ACC112 (cell line): ENCODE measurements around the gene SLC6A5.

Source experiments
- H2AFZ ChIP-seq: fragments of 200-600 bp; sonication (generic); one replicate; pipeline ENCODE4 v1.6.0; 2017; ENCODE audit warnings: antibody characterized with exemption, low read length; ENCODE audit not compliant: unreplicated experiment
- H3K27ac ChIP-seq: fragments of 200-600 bp; sonication (generic); 2 replicates; pipeline ENCODE4 v1.5.1; 2014; ENCODE audit warnings: low read depth, mild to moderate bottlenecking, antibody characterized with exemption, low read length, moderate library complexity
- H3K27me3 ChIP-seq: fragments of 200-600 bp; sonication (generic); 2 replicates; pipeline ENCODE4 v1.6.1; 2014; ENCODE audit warnings: mild to moderate bottlenecking, antibody characterized with exemption, low read length, moderate library complexity, mixed read lengths; ENCODE audit not compliant: insufficient read depth
- H3K36me3 ChIP-seq: fragments of 200-600 bp; sonication (generic); 2 replicates; pipeline ENCODE4 v1.6.1; 2016; ENCODE audit warnings: mild to moderate bottlenecking, antibody characterized with exemption, low read length, moderate library complexity, mixed read lengths; ENCODE audit not compliant: insufficient read depth
- H3K4me1 ChIP-seq: fragments of 200-600 bp; sonication (generic); one replicate; pipeline ENCODE4 v1.6.1; 2016; ENCODE audit warnings: low read length, mixed read lengths; ENCODE audit not compliant: insufficient read depth, unreplicated experiment, control insufficient read depth
- H3K4me3 ChIP-seq: fragments of 200-600 bp; sonication (generic); 2 replicates; pipeline ENCODE4 v1.5.1; 2014; ENCODE audit warnings: mild to moderate bottlenecking, low read depth, low read length
- H3K79me2 ChIP-seq: fragments of 200-600 bp; sonication (generic); one replicate; pipeline ENCODE4 v1.6.0; 2016; ENCODE audit warnings: low read length; ENCODE audit not compliant: control insufficient read depth, unreplicated experiment, insufficient read depth

Gene SLC6A5

DNA sequence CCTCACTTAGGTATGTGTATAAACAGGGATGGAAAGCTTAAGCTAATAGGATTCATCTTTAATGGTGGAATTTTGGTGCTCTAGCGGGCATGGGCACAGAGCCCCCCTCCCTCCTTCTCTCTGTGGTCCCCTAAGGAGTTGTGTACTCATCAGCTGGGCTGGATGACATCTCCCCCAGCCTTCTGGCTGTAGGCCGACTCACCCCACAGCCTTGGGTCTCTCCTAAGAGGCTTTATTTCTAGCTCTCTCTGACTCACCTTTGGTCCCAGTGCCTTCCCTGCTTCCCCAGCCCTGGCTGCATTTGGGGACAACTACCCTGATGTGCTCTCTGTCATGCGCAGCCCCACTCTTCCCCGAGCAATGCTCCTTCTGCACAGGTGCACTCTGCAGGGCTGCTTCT, 26.9 kb downstream of the SLC6A5 start:
- no peaks in the 10 kb centered on the region for H3K79me2 ChIP-seq
- no peak overlapping the region for H3K4me3 ChIP-seq
- H3K27ac ChIP-seq, result no peak overlapping the region
- no peaks in the 10 kb centered on the region for H3K36me3 ChIP-seq
- H2AFZ ChIP-seq, result no peak overlapping the region
- peaks cover 34% of the 10 kb centered on the region for H3K27me3 ChIP-seq
- no peaks in the 10 kb centered on the region for H3K4me1 ChIP-seq

- Histone ChIP-seq H3K27ac (no peak overlapping the region), H3K79me2 (no peaks in the 10 kb centered on the region), H2AFZ (no peak overlapping the region), H3K27me3 (peaks cover 34% of the 10 kb centered on the region), H3K4me1 (no peaks in the 10 kb centered on the region), H3K36me3 (no peaks in the 10 kb centered on the region), H3K4me3 (no peak overlapping the region)
Observed at GRCh38 chr11:20627026-20627425, 27.6 kb downstream of the SLC6A5 start.

GRCh38 chr11:20627701-20628100, 28.3 kb downstream of the SLC6A5 start:
- no peak overlapping the region for H2AFZ ChIP-seq
- H3K4me3 ChIP-seq, result no peak overlapping the region
- H3K36me3 ChIP-seq, result no peaks in the 10 kb centered on the region
- H3K4me1 ChIP-seq, result no peaks in the 10 kb centered on the region
- no peak overlapping the region for H3K27ac ChIP-seq
- H3K79me2 ChIP-seq, result no peaks in the 10 kb centered on the region
- peaks cover 29% of the 10 kb centered on the region for H3K27me3 ChIP-seq

- H3K27ac ChIP-seq, result no peak overlapping the region
- no peaks in the 10 kb centered on the region for H3K4me1 ChIP-seq
Observed at GRCh38 chr11:20631519-20632168, 32.2 kb downstream of the SLC6A5 start.

GRCh38 chr11:20632169-20632532, 32.7 kb downstream of the SLC6A5 start:
- Histone ChIP-seq H3K4me1 (no peaks in the 10 kb centered on the region), H3K27me3 (peaks cover 7% of the 10 kb centered on the region), H3K27ac (no peak overlapping the region), H3K79me2 (no peaks in the 10 kb centered on the region), H3K4me3 (no peak overlapping the region), H2AFZ (no peak overlapping the region), H3K36me3 (no peaks in the 10 kb centered on the region)

More at GRCh38 chr11:20631519-20632168, 32.2 kb downstream of the SLC6A5 start:
- no peaks in the 10 kb centered on the region for H3K36me3 ChIP-seq
- no peaks in the 10 kb centered on the region for H3K79me2 ChIP-seq
- H2AFZ ChIP-seq, result no peak overlapping the region
- H3K27me3 ChIP-seq, result peaks cover 12% of the 10 kb centered on the region
- H3K4me3 ChIP-seq, result no peak overlapping the region

GRCh38 chr11:20634044-20634443, 34.6 kb downstream of the SLC6A5 start:
- Histone ChIP-seq H3K4me1 (no peaks in the 10 kb centered on the region), H3K79me2 (no peaks in the 10 kb centered on the region), H3K27me3 (peaks cover 9% of the 10 kb centered on the region), H3K36me3 (no peaks in the 10 kb centered on the region), H3K4me3 (no peak overlapping the region), H2AFZ (no peak overlapping the region), H3K27ac (no peak overlapping the region)

- H3K79me2 ChIP-seq, result no peaks in the 10 kb centered on the region
- no peaks in the 10 kb centered on the region for H3K36me3 ChIP-seq
- no peak overlapping the region for H2AFZ ChIP-seq
- H3K27me3 ChIP-seq, result peaks cover 17% of the 10 kb centered on the region
- H3K27ac ChIP-seq, result no peak overlapping the region
- no peaks in the 10 kb centered on the region for H3K4me1 ChIP-seq
- H3K4me3 ChIP-seq, result no peak overlapping the region
Observed at GRCh38 chr11:20634781-20635180, 35.4 kb downstream of the SLC6A5 start.

DNA sequence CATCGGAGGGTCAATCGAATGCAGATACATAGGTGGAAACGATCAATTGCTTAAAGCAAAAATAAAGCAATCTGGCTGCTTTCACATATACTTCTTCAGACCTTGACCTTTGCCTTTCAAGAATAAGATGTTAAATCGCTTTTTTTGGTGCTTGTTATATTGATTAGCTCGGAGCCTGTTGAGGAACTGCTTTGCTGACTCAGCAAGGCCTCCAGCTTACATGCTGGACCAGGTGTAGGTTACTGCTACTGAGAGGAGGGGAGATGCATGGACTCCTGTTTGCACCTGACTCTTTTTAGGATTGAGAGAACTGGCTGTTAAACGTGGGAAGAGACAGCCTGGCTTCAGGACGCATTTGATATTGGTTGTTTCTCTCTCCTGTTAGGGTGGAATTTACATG, 38.7 kb downstream of the SLC6A5 start:
- H3K27me3 ChIP-seq, result peaks cover 31% of the 10 kb centered on the region
- no peaks in the 10 kb centered on the region for H3K36me3 ChIP-seq
- no peak overlapping the region for H3K27ac ChIP-seq
- no peak overlapping the region for H2AFZ ChIP-seq
- H3K79me2 ChIP-seq, result no peaks in the 10 kb centered on the region
- no peaks in the 10 kb centered on the region for H3K4me1 ChIP-seq
- no peak overlapping the region for H3K4me3 ChIP-seq

DNA sequence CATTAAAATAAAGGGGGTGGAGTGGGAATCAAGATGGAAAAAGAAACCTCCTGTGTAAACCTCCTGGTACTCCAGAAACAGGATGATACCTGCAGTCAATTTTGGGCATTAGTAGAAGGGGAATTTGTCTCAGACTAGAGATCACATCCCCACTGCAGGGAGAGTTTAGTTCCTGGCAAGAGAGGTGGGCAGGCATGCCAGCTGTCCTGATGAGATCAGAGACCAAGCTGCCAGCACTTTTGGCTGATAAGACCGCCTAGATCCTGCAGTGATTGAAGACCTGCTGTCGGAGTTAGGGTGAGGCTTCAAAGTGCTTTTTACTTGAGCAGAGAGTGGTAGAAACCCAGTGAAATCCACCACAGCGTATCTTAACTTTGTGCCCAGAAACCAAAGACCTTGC, 40.3 kb downstream of the SLC6A5 start:
- H2AFZ ChIP-seq, result no peak overlapping the region

GRCh38 chr11:20640401-20640800, 41.0 kb downstream of the SLC6A5 start:
- no peaks in the 10 kb centered on the region for H3K79me2 ChIP-seq
- peaks cover 37% of the 10 kb centered on the region for H3K27me3 ChIP-seq
- H3K4me3 ChIP-seq, result no peak overlapping the region
- no peaks in the 10 kb centered on the region for H3K36me3 ChIP-seq
- no peaks in the 10 kb centered on the region for H3K4me1 ChIP-seq
- no peak overlapping the region for H3K27ac ChIP-seq
- no peak overlapping the region for H2AFZ ChIP-seq

More for the DNA sequence above, 40.3 kb downstream of the SLC6A5 start:
- H3K4me3 ChIP-seq, result no peak overlapping the region
- no peaks in the 10 kb centered on the region for H3K36me3 ChIP-seq
- no peaks in the 10 kb centered on the region for H3K4me1 ChIP-seq
- H3K27ac ChIP-seq, result no peak overlapping the region
- H3K27me3 ChIP-seq, result peaks cover 37% of the 10 kb centered on the region
- H3K79me2 ChIP-seq, result no peaks in the 10 kb centered on the region

DNA sequence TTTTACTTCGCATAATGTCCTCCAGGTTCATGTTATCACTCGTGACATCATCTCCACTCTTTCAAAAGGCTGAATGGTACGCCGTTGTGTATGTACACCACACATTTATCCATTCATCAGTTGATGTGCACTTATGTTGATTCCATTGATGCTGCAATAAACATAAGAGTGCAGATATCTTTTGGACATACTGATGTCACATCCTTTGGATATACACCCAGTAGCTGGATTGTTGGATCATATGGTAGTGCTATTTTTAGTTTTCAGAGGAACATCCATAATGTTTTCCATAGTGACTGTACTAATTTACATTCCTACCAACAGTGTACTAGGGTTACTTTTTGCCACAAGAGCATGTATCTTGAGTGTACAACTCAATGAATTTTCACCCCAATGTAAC, 45.0 kb downstream of the SLC6A5 start:
- no peak overlapping the region for H2AFZ ChIP-seq
- no peaks in the 10 kb centered on the region for H3K36me3 ChIP-seq
- no peak overlapping the region for H3K4me3 ChIP-seq
- H3K27me3 ChIP-seq, result peaks cover 25% of the 10 kb centered on the region
- no peak overlapping the region for H3K27ac ChIP-seq
- no peaks in the 10 kb centered on the region for H3K79me2 ChIP-seq
- no peaks in the 10 kb centered on the region for H3K4me1 ChIP-seq
